Lower leg skin (tissue), 4 donors: Measurements from ENCODE around the gene MTA3. TPM values are rescaled to one million over a fixed set of nuclear protein-coding genes. Genes with fewer than 3 reads are reported as not detected.

ENCODE experiments used
- DNase-seq, 2 donors: peaks; one replicate each; pipeline ENCODE4 v3.0.0-alpha.2; 2019; ENCODE audit warnings: low spot score in 2 of 2
- H3K4me3 ChIP-seq: fragments of 200-600 bp; sonication (generic); 2 replicates; pipeline ENCODE4 v1.5.1; 2017; ENCODE audit warnings: mild to moderate bottlenecking, low read depth; ENCODE audit not compliant: poor library complexity, severe bottlenecking
- POLR2A ChIP-seq, 2 donors: fragments of 450-650 bp; IDR thresholded peaks; one replicate each; pipeline ENCODE4 v1.6.1; 2016 to 2017; ENCODE audit warnings: antibody characterized with exemption in 2 of 2, mild to moderate bottlenecking in 1 of 2, moderate library complexity in 1 of 2
- WGBS, 2 donors: methylation state at CpG; one replicate each; pipeline ENCODE4 v1.1.5; 2018; 5-methylcytosine and 5-hydroxymethylcytosine counted together
- intact Hi-C: fragments of 100-400 bp; cut with DNase I; formaldehyde crosslinking; loops from one replicate; pipeline ENCODE4 v1.15.0; 2023; ENCODE audit warnings: low total_unique reads
- total RNA-seq, 4 donors: library from RNA; depleted of rRNA; stranded (reverse); fragments of >200 nt; gene quantifications; one replicate each; pipeline ENCODE4 v1.1.0, GENCODE V29; 2016
- TF ChIP-seq, protein P1 (sequence below), 3 donors: fragments of 450-650 bp; IDR thresholded peaks; one replicate each; pipeline ENCODE4 v1.5.1; 2016; ENCODE audit warnings: antibody characterized with exemption in 3 of 3, mild to moderate bottlenecking in 3 of 3, moderate library complexity in 2 of 3

Gene MTA3
- total RNA-seq, 4 donors from 2014 or later, result 32.9 to 50.4 (median 35.9) TPM

DNA sequence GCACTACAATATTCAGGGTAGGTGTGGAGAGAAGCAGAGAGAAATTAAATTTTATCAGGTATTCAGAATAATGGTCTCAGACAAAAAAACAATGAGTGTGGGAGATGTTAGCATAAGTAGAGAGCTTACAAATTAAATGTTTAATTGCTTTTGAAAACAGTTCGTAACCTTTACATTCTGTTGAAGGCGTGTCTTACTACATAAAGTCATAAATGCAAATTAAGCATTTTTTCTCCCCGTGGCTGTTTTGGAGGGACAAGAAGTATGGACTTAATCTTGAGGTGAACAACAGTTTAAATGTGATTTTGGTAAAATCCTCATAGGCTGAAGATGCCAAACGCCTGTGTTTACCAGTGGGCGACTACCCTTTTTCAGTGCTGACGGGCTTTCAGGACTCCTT, 139.7 kb downstream of the MTA3 start:
- TF ChIP-seq, protein P1, sequence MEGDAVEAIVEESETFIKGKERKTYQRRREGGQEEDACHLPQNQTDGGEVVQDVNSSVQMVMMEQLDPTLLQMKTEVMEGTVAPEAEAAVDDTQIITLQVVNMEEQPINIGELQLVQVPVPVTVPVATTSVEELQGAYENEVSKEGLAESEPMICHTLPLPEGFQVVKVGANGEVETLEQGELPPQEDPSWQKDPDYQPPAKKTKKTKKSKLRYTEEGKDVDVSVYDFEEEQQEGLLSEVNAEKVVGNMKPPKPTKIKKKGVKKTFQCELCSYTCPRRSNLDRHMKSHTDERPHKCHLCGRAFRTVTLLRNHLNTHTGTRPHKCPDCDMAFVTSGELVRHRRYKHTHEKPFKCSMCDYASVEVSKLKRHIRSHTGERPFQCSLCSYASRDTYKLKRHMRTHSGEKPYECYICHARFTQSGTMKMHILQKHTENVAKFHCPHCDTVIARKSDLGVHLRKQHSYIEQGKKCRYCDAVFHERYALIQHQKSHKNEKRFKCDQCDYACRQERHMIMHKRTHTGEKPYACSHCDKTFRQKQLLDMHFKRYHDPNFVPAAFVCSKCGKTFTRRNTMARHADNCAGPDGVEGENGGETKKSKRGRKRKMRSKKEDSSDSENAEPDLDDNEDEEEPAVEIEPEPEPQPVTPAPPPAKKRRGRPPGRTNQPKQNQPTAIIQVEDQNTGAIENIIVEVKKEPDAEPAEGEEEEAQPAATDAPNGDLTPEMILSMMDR (IDR thresholded peaks at IDR 0.05), result no peak
- TF ChIP-seq POLR2A (IDR thresholded peaks at IDR 0.05), result no peak
- WGBS, 2 donors, result 64 to 82% methylated on average over 6 of the region's 6 CpGs
- H3K4me3 ChIP-seq, result no peak overlapping the region
- no peak for DNase-seq
- intact Hi-C loops, result no loop called here

DNA sequence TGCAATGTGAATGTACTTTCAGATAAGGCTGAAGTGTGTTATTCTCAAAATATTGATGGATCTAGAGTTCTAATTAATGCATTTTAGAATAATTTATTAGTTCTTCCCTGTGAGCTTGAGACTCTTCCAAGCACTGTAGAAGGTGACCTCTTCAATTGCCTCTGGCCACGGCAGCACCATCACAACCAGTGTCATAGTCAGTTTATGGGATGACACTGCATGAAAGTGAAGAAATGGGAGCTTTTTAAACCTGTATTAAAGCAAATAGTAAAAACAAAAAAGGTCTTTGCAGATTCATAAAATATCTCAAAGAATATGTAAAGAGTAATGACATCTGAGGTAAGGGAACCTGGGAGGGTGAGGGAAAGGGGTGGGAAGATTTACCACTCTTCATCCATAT, 143.5 kb downstream of the MTA3 start:
- no peak overlapping the region for H3K4me3 ChIP-seq
- no peak for DNase-seq
- intact Hi-C loops, result no loop called here
- TF ChIP-seq, protein P1 (IDR thresholded peaks at IDR 0.05), result no peak
- TF ChIP-seq POLR2A (IDR thresholded peaks at IDR 0.05), result no peak
- 94 to 98% methylated on average over 1 of the region's 1 CpG for WGBS, 2 donors

DNA sequence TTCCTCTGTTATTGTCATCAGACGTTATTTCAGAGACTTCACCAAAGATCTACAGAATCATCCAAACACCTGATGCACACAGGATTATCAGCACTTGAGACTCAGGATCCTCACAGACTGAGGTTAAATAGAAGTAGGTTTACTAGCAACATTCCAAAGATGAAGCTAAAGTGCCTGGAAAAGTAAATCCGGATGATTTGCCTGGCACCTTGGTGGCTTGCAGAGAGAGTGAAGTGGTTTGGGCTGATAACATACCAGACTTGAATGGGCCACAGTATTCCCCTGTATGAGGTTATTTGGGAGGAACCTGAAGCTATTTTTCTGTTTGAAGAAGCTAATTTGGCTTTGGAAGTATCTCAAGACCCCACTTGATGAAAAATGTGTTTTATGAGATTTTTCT, 144.5 kb downstream of the MTA3 start:
- DNase-seq, result no peak
- 90 to 91% methylated on average over 2 of the region's 2 CpGs for WGBS, 2 donors
- H3K4me3 ChIP-seq, result no peak overlapping the region
- intact Hi-C loops, result no loop called here
- TF ChIP-seq, protein P1 (IDR thresholded peaks at IDR 0.05), result no peak
- TF ChIP-seq POLR2A (IDR thresholded peaks at IDR 0.05), result no peak

DNA sequence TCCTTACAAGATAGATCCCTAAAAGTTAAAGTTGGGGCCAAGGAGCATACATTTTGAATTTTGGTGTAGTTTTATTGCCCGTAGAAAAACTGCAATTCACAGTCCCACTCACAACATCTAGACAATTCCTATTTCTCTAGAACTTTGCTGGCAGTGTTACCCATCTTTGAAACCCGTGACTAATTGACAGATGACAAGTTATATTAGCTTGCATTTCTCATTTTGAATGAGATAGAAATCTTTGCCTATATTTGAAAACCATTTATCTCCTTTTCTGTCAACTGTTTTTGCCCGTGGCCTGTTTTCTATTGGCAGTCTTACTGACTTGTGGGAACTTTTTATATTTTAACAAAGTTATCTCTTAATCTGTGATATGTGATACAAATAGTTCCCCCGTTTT, 145.5 kb downstream of the MTA3 start:
- intact Hi-C loops, result no loop called here
- H3K4me3 ChIP-seq, result no peak overlapping the region
- 38 to 44% methylated on average over 4 of the region's 4 CpGs for WGBS, 2 donors
- TF ChIP-seq, protein P1 (IDR thresholded peaks at IDR 0.05), result no peak
- no peak for TF ChIP-seq POLR2A (IDR thresholded peaks at IDR 0.05)
- no peak for DNase-seq

DNA sequence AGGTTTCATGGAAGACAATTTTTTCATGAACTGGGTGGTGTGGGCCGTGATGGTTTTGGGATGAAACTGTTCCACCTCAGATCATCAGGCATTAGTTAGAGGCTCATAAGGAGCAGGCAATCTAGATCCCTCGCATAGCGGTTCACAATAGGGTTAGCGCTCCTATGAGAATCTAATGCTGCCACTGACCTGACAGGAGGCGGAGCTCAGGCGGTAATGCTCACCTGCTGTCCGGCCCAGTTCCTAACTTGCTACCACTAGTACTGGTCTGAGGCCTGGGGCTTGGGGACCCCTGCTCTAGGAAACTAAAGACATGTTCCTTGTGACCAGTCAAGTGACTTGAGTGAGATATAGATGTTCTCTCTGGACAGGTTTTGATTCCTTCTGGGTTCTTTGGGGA, 146.3 kb downstream of the MTA3 start:
- 96 to 98% methylated on average over 7 of the region's 7 CpGs for WGBS, 2 donors
- intact Hi-C loops, result no loop called here
- TF ChIP-seq, protein P1 (IDR thresholded peaks at IDR 0.05), result no peak
- no peak for TF ChIP-seq POLR2A (IDR thresholded peaks at IDR 0.05)
- no peak overlapping the region for H3K4me3 ChIP-seq
- no peak for DNase-seq

DNA sequence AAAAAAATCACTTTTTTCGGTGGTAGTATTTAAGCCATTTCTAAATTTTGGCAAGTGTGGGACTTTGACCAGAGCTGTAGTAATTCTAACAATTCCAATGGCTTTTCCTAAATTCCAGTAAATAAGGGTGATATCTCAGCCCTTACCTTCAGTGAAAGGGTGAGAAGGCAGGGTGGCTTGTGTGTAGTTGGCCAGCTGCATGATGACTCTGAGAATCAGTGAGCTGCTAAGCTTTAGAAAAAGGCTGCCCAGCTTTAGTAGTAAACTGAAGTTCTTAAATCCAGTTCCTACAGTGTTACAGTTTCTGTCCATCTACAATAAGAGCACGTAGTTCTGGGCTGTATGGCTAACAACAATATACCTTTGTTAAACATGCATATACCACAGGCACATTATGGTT, 153.5 kb downstream of the MTA3 start:
- intact Hi-C loops, result no loop called here
- no peak for TF ChIP-seq POLR2A (IDR thresholded peaks at IDR 0.05)
- TF ChIP-seq, protein P1 (IDR thresholded peaks at IDR 0.05), result no peak
- DNase-seq, result no peak
- no peak overlapping the region for H3K4me3 ChIP-seq
- 44 to 54% methylated on average over 2 of the region's 2 CpGs for WGBS, 2 donors
